Stimulated activated CD8-positive, alpha-beta memory T cell treated with anti-CD3 and anti-CD28 coated beads, Interleukin-15, amount 100 ng/mL, for 1 hour (primary cell): ENCODE measurements around the gene AFP.

Experiments
- DNase-seq: peaks from one replicate; pipeline ENCODE4 v3.0.0-alpha.2; 2020; ENCODE audit warnings: low read depth

The AFP gene

GRCh38 chr4:73460913-73461522 is 25.0 kb downstream of the AFP start:
- no peak for DNase-seq

GRCh38 chr4:73468170-73468569 is 32.1 kb downstream of the AFP start:
- DNase-seq = no peak

- no peak for DNase-seq
These were observed 34.7 kb downstream of the AFP start for GRCh38 chr4:73470728-73471127.

- no peak for DNase-seq
These were observed 41.2 kb downstream of the AFP start for GRCh38 chr4:73477176-73477575.

GRCh38 chr4:73479323-73479722 is 43.3 kb downstream of the AFP start:
- DNase-seq = no peak

- no peak for DNase-seq
These were observed 45.3 kb downstream of the AFP start, which contains the start of gene AFM for GRCh38 chr4:73481358-73481757. AFM (plus strand) TSS chr4:73481745; CDS start chr4:73481776, 31 bp downstream.

- no peak for DNase-seq
These were observed 49.1 kb downstream of the AFP start for GRCh38 chr4:73485085-73485484.

- no peak for DNase-seq
These were observed 49.6 kb downstream of the AFP start for GRCh38 chr4:73485596-73485995.

GRCh38 chr4:73486497-73486896 is 50.5 kb downstream of the AFP start:
- DNase-seq = no peak

- no peak for DNase-seq
These were observed 51.2 kb downstream of the AFP start for GRCh38 chr4:73487233-73487632.

GRCh38 chr4:73499996-73500765 is 64.2 kb downstream of the AFP start:
- DNase-seq = no peak

GRCh38 chr4:73501664-73502265 is 65.7 kb downstream of the AFP start:
- no peak for DNase-seq

GRCh38 chr4:73505567-73505966 is 69.5 kb downstream of the AFP start:
- no peak for DNase-seq
